Stimulated activated CD4-positive, alpha-beta T cell treated with anti-CD3 and anti-CD28 coated beads, TNF-alpha, amount 100 ng/mL, for 1 hour (primary cell): ENCODE data around the gene RBM17.
A peak's percentile ranks its signal among the peaks of the same experiment; 100 is the strongest.
"Not testable (repeated sequence)": the region's sequence is repeated elsewhere in the genome, so short reads cannot be mapped to it uniquely, and the experiment has no call there.

Experiments
- DNase-seq, 3 donors: peaks; one replicate each; pipeline ENCODE4 v3.0.0-alpha.2; 2020; ENCODE audit warnings: low read depth in 3 of 3, low spot score in 1 of 3

Gene RBM17

DNA sequence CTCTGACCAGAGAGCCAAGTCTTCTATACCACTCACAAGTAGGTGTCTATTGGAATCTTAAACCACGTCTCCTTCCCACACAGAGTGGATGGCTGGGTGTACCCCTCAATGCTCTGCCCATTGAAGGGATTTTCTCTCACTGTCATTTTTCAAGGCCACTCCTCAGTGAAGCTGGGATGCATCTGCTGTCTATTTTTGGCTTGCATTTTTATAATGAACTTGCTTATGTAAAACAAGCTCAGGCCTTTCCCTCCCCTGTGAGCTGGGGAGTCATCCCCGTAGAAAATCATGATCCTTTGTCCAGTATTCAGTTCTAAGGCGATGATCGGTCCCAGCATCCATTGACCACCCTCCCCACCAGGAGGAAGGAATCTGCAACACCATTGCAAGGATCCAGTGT lies 9.8 kb upstream of the RBM17 start:
- DNase-seq, result no peak

DNA sequence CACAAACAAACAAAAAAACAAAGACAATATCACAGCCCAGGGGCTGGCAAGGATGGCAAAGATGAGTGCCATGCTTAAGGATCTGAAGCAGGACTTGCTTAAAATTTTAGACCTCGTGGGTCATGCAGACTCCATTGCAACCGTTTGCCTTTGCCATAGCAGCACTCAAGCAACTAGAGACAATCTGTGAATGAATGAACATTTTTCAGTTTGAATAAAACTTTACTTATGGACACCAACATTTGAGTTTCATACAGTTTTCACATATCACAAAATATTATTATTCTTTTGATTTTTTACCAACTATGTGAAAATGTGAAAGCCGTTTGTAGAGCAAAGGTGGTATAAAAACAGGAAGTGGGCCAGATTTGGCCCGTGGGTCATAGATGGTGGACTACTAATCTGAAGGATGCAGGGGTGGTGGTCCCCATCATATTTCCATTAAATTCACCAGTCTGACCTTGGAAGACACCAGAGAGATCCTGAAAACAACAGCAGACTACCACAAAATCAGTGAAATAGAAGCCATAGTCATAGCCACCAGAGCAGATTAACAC lies 8.3 kb upstream of the RBM17 start:
- no peak for DNase-seq

DNA sequence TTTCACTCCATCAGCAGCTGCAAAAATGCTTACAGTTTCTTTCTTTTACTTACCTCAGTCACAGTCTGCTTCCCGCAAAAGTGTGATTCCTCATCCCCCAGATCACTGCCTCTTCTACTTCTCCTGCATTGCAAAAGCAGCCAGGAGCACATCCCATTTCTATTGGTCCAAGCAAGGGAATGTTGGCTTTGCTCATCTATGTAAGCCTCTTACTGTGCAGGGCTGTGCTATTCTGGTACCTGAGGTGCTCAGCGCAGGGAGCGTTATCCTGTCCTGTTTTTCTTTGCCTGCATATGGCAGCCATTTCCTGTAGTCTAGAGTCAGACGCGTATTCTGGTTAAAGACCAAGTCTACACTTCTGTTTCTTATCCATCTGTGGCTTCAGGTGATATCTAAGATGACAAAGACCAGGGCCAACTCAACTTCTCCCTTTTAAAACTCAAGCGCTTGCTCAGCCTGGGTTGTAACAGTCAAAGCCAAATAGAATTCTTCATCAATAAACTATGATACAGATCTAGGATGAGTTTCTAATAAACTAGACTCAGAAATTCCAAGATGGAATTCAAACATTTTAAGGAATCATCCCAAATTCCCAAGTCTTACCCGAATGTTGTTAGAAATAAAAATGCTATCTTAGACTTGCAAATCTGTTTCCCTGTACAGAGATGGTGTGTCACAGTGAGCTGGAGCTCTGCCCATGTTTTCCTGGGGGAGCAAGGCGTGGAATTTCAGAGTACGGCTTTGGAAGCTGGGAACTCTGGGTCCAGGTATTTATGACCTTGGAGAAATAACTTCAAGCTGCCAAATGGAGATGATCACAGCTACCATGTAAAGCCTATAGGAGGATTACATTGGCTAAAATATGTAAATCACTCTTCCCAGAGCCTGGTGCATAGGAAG lies 6.1 kb upstream of the RBM17 start:
- no peak for DNase-seq

DNA sequence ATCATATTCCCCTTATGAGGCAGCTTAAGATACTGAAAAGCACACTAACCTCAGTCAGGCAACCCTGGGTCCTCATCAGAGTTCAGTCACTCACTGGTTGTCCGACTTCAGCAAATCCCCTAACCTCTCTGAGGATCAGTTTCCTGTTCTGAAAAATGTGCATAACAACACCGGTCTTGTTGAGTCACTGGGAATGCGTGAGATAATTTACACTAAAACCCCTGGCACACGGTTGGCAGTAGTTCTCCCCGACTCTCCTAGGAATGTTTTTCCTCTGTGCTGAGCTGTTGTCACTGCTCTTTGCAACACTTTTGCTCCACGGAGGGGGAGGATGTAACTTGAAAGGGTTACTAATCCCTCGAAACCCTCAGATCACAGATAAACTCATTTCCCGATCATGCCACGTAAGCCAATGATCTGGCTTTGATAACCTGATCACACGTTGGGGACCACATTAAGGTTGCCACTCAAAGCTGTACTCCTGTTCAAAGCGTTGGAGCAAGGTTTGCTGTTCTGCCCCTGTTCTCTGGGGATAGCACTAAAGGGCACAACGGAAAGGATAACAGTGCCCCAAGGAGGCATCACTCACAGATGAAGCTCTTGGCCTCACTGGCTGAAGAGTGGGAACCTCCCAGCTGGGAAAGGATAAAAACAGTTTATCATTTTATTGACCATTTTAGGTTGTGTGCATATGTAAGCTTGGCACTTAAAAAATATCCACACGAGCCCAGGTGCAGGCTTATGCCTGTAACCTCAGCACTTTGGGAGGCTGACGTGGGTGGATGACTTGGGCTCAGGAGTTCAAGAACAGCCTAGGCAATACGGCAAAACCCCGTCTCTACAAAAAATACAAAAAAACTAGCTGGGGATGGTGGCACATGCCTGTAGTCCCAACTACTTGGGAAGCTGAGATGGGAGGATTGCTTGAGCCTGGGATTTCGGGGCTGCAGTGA lies 5.0 kb upstream of the RBM17 start:
- no peak for DNase-seq

DNA sequence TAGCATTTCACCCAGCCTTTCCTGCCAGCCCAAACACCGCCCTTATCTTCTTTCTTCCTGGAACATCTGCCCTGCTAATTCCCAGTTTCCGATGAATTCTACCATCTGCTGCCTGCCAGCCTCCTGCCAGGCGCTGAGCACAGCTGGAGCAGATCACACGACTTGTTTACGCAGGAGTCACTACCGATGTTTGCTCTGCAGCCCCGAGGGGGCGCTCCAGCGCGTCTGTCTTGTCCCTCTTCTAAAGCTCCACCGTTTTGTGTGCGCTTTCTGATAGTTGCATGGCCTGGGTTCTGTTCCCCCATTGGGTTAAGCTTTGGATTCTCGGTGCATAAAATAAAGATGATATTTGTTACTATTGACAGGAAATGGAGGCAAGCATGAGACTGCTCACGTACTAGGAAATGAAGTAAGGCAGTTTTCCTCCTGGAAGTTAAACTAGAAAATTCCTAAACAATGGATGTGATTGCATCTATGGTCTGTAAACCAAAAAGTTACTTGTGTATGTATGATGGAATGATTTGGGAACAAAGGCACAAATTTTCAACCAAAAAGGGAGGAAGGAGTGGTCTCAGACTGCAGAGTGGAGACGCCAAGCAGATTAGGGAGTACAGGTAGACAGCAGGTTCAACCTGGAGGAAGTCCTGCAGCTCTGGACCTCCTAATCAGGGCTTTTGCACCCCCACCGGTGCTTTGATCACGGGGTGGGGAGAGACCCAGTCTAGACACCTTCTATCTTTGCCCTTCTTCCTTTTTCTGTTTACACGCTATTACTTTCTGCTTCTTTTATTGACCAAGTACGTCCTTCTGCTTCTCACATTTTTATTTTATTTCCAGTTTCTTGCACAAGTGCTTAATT lies 2.2 kb upstream of the RBM17 start:
- peak; percentile 69 to 79 (median 73) for DNase-seq

DNA sequence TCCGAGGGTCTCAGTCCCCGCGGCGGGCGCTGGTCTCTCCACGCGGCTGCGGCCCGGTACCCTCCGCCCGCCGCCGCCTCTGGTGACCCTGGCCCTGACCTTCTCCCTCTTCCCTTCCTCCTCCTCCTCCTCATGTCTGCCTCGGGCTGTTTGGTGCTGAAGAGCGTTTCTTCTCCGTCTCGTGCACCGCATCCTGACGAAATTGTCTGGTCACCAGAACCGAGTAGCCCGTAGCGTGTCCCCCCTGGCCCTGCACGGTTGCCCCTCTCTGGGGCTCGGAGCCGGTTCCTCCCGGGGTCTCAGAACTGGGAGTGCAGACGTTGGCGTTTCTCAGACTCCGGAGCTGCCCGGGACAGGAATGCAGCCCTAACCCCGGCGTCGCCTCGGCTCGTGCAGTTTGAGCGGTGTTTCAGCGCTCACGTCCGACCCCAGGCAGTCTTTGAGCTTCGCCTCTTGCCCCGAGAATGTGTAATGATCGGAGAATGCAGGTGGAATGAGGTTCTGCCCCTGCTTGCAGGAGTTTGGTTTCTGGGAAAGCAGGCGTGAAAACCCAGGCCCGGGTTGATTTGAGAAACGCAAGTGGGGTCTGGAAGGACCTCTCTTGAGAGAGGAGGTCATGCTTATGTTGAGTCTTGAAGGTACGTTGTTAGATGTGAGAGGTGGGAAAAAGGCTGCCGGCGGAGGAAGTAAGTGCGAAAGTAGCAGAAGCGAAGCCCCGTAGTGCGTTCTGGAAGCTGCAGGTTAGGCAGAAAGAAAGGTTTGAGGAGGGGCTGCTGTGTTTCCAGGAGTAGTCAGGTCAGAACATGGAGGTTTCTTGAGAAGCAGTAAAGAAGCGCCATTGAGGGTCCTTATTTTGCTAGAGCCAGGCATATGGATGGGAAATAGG lies 743 bp downstream of the RBM17 start:
- DNase-seq, result no peak

DNA sequence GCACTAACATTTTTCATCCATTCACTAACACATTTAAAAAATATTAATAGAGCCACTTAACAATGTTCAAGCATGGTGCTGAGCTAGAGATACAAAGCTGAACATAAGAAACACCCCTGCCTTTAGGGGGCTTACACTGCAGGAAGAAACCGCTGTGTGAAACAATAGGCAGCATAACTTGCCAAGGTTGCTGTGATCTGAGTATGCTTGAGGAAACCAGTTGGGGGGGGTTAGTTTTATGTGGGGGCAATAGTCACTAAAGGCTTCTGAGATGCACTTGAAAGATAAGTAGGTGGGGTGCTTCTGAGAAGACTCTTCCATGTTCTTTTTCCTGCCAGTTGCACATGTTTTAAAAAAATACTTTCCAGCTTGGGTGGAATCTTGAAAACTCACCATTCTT lies 2.8 kb downstream of the RBM17 start:
- DNase-seq, result no peak

DNA sequence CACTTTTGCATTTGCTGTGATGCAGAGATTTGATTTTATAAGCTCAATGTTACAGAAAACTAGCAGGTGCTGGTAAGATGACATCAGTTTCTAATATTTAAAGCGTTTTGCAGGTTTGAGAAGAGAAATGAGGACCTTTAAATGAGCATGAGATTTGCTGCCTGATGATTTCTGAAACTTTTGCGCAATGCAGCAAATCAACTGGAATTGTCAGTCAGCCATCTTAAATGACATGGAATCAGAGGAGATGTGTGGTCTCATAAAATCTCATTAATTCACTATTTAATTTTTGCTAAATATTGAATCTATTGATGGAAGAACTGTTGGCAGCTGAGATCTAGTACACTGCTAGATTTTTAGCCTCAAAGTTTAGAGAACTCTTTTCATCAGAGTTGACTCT lies 3.9 kb downstream of the RBM17 start:
- DNase-seq, result no peak

DNA sequence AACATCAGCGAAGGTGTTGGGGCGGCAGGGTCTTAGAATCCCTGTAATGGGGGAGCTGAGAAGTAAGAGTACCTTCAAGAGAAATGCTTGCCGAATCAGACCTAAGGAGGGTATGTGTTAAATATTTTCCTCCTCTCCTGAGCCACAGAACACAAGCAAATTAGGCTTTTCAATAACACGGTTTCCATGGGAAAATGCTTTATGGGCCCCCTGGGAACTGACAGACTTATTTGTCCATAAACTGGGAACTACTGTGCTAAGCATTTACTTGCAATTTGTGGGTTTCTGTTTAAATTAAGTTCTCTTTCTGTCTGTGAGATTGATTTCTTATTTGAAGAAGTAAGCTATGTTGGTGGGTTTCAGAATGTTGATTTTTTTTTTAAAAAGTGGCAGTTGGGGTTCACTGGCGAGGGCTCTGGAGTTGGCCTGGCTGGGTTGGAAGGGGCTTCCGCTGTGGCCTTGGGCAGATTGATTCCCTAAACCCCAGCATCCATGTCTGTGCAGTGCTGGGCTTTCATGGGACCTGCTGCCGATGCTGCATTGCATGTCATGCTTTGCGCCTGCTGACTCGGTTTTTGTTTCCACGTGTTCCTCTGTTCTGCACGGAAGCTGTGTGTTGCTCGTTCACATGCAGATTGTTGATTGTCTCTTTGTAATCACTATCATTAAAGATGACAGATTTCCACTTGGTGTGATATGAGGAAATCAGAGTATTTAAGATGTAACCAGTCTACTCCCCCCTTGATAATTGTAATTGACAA lies 7.2 kb downstream of the RBM17 start:
- DNase-seq, result no peak

DNA sequence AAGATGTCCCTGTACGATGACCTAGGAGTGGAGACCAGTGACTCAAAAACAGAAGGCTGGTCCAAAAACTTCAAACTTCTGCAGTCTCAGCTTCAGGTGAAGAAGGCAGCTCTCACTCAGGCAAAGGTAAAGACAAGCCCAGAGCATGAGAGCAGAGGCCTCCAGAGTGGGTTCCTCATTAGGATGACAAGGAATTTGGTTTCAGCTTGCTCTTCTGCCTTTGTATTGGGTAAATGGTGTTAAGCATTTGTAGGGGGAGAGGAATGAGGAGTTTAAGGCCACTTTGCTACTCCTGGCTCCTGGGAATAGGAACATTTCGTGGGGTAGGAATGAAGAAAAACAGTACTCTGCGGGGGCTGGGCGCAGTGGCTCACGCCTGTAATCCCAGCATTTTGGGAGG lies 8.2 kb downstream of the RBM17 start:
- no peak for DNase-seq

DNA sequence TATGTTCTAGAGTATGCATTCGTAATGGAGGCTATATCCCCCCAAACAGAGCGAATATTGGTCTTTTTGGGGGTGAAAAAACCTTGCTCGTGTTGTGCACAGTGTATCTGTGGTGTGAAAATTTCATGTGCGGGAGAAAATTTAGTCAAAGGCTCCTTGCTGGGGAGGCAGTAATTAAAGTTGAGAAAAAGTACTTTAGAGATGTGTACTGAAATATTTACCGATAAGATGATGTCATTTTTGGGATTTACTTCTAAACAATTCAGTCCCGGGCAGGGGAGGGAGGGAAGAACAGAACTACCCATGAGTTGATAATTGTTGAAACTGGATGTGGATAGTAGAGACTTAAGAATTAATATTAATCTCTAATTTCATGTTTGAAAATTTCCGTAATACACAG lies 9.3 kb downstream of the RBM17 start:
- no peak for DNase-seq

DNA sequence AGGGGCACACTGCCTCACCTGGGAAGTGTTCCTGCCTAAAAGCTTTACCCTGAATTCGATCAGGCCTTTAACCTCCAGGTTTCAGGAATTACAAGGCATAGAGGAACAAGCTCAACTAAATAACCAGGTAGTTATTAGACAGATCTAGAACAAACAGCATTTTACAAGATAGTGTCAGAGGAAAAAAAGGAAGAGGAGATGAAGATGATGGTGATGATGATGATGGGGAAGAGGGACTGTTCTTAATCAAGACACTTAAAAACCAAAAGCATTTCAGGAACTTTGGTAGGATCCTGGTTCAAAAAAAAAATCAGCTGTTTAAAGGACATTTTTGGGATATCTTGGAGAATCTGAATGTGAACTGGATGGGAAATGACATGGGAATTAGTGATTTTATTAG lies 11.5 kb downstream of the RBM17 start:
- DNase-seq, result no peak

DNA sequence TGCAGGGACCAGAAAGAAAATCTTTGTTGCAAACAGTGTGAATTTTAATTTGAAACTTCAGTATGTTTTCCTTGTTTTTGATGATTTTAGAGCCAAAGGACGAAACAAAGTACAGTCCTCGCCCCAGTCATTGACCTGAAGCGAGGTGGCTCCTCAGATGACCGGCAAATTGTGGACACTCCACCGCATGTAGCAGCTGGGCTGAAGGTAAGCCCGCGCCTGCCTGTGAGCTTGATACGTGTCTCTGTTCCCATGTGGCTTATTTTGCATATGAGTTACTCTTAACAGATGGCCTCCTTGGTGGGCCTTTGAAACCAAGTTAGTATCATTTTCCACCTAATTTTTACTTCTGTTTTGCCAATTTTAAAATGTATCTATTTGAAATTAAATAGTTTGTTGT lies 12.3 kb downstream of the RBM17 start:
- no peak for DNase-seq

DNA sequence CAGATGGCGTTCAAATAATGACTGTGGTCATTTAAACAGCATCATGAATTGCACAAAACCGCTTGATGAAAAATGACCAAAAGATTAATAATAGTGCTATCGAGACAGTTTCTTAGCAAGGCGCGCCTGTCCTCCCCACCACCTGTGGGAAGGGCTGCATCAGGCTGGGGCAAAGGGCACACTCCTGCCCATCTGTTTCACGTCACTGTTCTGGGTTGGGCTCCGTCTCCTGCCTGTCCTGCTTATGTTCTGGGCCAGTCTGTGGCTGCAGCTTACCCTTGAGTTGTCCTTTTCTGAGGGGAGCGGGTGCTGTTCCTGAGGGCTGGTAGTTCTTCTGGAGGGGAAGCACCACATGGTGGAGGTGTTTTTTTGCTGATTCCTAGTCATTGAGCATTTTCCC lies 13.3 kb downstream of the RBM17 start:
- no peak for DNase-seq

DNA sequence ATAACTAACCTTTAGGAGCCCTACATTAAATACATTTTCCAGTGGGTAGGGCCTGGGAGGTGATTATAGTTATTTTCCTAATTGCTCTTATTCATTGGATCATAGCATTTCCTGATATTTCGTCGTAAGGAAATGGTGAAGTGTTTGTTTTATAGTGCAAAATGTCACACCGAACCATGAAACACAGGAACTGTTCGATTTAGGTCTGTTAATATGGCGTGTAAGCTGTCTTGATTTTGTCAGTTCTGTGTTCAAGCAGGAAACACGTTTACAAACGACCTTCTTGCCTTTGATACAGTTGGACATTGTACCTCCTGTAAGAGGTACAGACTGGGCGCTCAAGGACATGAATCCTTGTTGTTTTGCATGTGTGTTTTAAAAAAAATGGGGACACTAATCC lies 14.8 kb downstream of the RBM17 start:
- DNase-seq, result no peak

DNA sequence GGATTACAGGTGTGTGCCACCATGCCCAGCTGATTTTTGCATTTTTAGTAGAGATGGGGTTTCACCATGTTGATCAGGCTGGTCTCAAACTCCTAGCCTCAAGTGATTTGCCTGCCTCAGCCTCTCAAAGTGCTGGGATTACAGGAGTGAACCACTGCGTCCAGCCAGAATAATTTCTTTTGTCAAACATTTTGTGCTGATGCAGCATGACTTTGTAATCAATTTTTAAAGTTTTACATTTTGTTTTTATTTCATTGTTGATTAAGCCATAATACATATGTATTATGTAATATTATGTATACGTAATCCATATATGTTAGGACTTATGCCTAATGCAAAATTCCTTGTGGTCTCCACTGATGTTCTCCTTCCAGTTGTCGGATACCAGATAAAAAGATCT lies 18.8 kb downstream of the RBM17 start:
- not testable (repeated sequence) for DNase-seq

DNA sequence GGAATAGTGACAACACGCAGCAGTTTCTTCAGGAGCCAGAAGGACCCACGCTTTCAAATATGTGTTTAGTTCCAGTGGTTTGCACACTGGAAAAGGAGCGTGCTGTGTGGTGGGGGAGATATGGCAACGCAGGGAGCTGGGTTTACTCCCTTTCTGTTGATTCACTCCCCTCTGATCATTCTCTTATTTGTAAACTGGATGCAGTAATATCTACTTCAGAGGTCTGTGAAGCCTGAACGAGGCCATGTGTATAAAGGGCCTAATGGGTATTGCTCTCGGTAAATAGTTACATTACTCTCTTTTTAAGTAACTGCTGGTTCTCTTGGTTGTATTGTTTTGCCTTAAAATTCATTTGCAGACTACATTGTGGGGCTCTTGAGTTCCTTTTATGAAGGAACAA lies 19.2 kb downstream of the RBM17 start:
- DNase-seq, result no peak

DNA sequence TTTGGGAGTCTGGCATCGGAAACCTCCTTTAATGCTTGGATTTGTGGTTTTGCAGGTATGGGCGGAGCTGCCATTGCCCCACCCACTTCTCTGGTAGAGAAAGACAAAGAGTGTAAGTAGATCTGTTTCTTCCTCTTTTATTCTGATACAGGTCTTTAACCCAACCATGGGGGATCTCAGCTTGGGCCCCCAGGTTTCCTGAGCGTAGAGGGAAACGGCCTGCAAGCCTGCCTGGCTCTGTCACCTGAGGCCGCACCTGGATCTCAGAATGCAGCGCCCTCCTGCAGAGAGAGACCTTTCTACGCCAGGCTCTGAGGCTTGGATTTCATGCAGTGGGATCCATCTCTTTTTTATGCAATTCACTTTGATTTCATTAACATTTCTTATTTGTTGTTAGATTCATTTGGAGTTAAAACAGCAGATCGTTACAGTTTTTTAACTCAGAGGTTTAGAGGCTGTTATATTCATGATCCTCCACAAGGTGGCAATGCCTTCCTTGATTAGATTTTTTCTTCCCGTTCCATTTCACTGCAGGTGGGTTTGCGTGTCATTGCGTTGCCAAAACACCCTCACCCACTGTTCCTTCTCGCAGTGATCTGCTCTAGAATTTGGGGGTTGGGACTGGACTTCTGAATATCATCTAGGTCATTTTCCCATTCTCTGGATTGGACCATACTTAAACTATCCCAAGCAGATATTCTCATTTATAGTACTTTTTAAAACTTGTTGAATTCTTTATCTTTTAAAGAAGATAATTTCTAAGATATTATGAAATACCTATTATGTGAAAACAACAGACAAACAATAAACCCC lies 20.0 kb downstream of the RBM17 start:
- DNase-seq, result no peak
